CD14-positive monocyte (primary cell): ENCODE measurements around the gene PDE4B. TPM values are rescaled to one million over a fixed set of nuclear protein-coding genes. Genes with fewer than 3 reads are reported as not detected.
A peak's percentile ranks its signal among the peaks of the same experiment; 100 is the strongest.

ENCODE experiments used
- DNase-seq, 3 donors: peaks; one replicate each; pipeline ENCODE4 v3.0.0-alpha.2; 2011 to 2022
- H2AFZ ChIP-seq: 2 replicates; pipeline ENCODE4 v1.6.0; 2012; ENCODE audit warnings: mild to moderate bottlenecking, low read depth, low read length, inconsistent platforms; ENCODE audit not compliant: insufficient read depth, poor library complexity, severe bottlenecking
- H3K27ac ChIP-seq, 2 donors: 1 replicate in 1 of 2; 2 replicates in 1 of 2; pipeline ENCODE4 v1.5.1; 2012 to 2013; ENCODE audit warnings: low read length in 2 of 2, control low read depth in 1 of 2, inconsistent platforms in 1 of 2, low read depth in 1 of 2, mild to moderate bottlenecking in 1 of 2
- H3K27me3 ChIP-seq, 2 donors: one replicate each; pipeline versions ENCODE4 v1.6.0 to v1.6.1; 2011 to 2013; ENCODE audit warnings: low read length in 2 of 2; ENCODE audit not compliant: control insufficient read depth in 2 of 2, insufficient read depth in 2 of 2
- H3K36me3 ChIP-seq, 2 donors: replicated peaks in 1 of 2; 1 replicate in 1 of 2; 2 replicates in 1 of 2; pipeline versions ENCODE4 v1.5.1 to v1.6.1; 2012 to 2013; ENCODE audit warnings: low read length in 2 of 2, control low read depth in 1 of 2, inconsistent platforms in 1 of 2, mild to moderate bottlenecking in 1 of 2; ENCODE audit not compliant: insufficient read depth in 2 of 2, control insufficient read depth in 1 of 2
- H3K4me1 ChIP-seq, 2 donors: 1 replicate in 1 of 2; 2 replicates in 1 of 2; pipeline versions ENCODE4 v1.5.1 to v1.6.1; 2012 to 2013; ENCODE audit warnings: low read length in 2 of 2, control low read depth in 1 of 2, inconsistent platforms in 1 of 2, mild to moderate bottlenecking in 1 of 2, moderate library complexity in 1 of 2; ENCODE audit not compliant: insufficient read depth in 2 of 2, control insufficient read depth in 1 of 2
- H3K4me2 ChIP-seq: replicated peaks from 2 replicates; pipeline ENCODE3; 2012; ENCODE audit warnings: low read length, moderate library complexity, mild to moderate bottlenecking; ENCODE audit not compliant: poor library complexity, severe bottlenecking; ENCODE audit errors: extremely low read depth
- H3K4me3 ChIP-seq, 3 experiments: fragments of 200-600 bp in 1 of 3; sonication (generic) in 1 of 3; replicated peaks in 1 of 3; 1 replicate in 2 of 3; 2 replicates in 1 of 3; pipeline ENCODE4 v1.5.1; 2011 to 2013; ENCODE audit warnings: low read length in 3 of 3, mild to moderate bottlenecking in 3 of 3, control low read depth in 2 of 3, low read depth in 2 of 3, inconsistent platforms in 1 of 3, moderate library complexity in 1 of 3
- H3K79me2 ChIP-seq: 2 replicates; pipeline ENCODE4 v1.6.0; 2012; ENCODE audit warnings: mild to moderate bottlenecking, control low read depth, inconsistent platforms, low read length, moderate library complexity; ENCODE audit not compliant: insufficient read depth
- H3K9ac ChIP-seq: 2 replicates; pipeline ENCODE4 v1.6.0; 2017; ENCODE audit warnings: low read length, mild to moderate bottlenecking; ENCODE audit not compliant: insufficient read depth, poor library complexity, severe bottlenecking
- H3K9me3 ChIP-seq, 2 donors: replicated peaks in 1 of 2; 1 replicate in 1 of 2; 2 replicates in 1 of 2; pipeline versions ENCODE4 v1.5.1 to v1.6.1; 2012 to 2013; ENCODE audit warnings: low read length in 2 of 2, control low read depth in 1 of 2; ENCODE audit not compliant: control insufficient read depth in 1 of 2, insufficient read depth in 1 of 2
- H4K20me1 ChIP-seq: 2 replicates; pipeline ENCODE4 v1.6.0; 2012; ENCODE audit warnings: mild to moderate bottlenecking, low read length, control low read depth, moderate library complexity; ENCODE audit not compliant: insufficient read depth
- H3K27ac Mint-ChIP-seq, 7 donors: one replicate each; pipeline ENCODE4 v1.8.0; 2020; ENCODE audit warnings: mild to moderate bottlenecking in 7 of 7, mixed read lengths in 7 of 7, moderate library complexity in 6 of 7, inconsistent platforms in 2 of 7
- H3K27me3 Mint-ChIP-seq, 3 donors: one replicate each; pipeline ENCODE4 v1.8.0; 2021 to 2022; ENCODE audit warnings: low read depth in 3 of 3, mild to moderate bottlenecking in 3 of 3, mixed read lengths in 3 of 3, moderate library complexity in 3 of 3, inconsistent platforms in 1 of 3
- H3K36me3 Mint-ChIP-seq, 2 donors: one replicate each; pipeline ENCODE4 v1.8.0; 2020; ENCODE audit warnings: mixed read lengths in 2 of 2, inconsistent platforms in 1 of 2, mild to moderate bottlenecking in 1 of 2
- H3K4me1 Mint-ChIP-seq: one replicate; pipeline ENCODE4 v1.8.0; 2020; ENCODE audit warnings: mild to moderate bottlenecking, mixed read lengths
- H3K4me3 Mint-ChIP-seq, 2 donors: one replicate each; pipeline ENCODE4 v1.8.0; 2020; ENCODE audit warnings: mild to moderate bottlenecking in 2 of 2, mixed read lengths in 2 of 2, moderate library complexity in 1 of 2
- H3K9me3 Mint-ChIP-seq, 7 donors: one replicate each; pipeline ENCODE4 v1.8.0; 2020 to 2022; ENCODE audit warnings: mixed read lengths in 7 of 7, mild to moderate bottlenecking in 6 of 7, moderate library complexity in 6 of 7, inconsistent platforms in 2 of 7
- CTCF ChIP-seq: fragments of 200-600 bp; IDR thresholded peaks from one replicate; pipeline ENCODE4 v1.8.0; 2022; ENCODE audit warnings: antibody characterized with exemption, mild to moderate bottlenecking
- WGBS: methylation state at CpG from one replicate; pipeline ENCODE4 v1.1.5; 2013; ENCODE audit warnings: missing lambda C conversion rate; ENCODE audit not compliant: insufficient coverage; 5-methylcytosine and 5-hydroxymethylcytosine counted together
- intact Hi-C, 2 donors: fragments of 100-400 bp; cut with micrococcal nuclease; formaldehyde crosslinking; loops; one replicate each; pipeline versions ENCODE4 v1.15.0 to v1.15.1; 2023
- polyA plus RNA-seq, 3 donors: library from polyadenylated mRNA; depleted of rRNA in 1 of 3; unstranded in 2 of 3; stranded (reverse) in 1 of 3; fragments of 300-500 nt in 2 of 3; fragments of >200 nt in 1 of 3; fragmentation: Illumina TruSeq in 2 of 3; gene quantifications; 1 replicate in 2 of 3; 2 replicates in 1 of 3; pipeline ENCODE4 v1.2.3, GENCODE V29; 2012 to 2021

PDE4B gene
- polyA plus RNA-seq, 3 donors = 17.2 to 52.8 (median 25.2) TPM

GRCh38 chr1:66273656-66274055, 481.0 kb downstream of the PDE4B start:
- no peak overlapping the region for H3K27ac Mint-ChIP-seq
- no peak overlapping the region for H3K27ac ChIP-seq
- H3K36me3 Mint-ChIP-seq = no peaks in the 10 kb centered on the region
- no peak for TF ChIP-seq CTCF
- no peak overlapping the region for H3K4me3 ChIP-seq
- DNase-seq = no peak
- no peaks in the 10 kb centered on the region for H3K79me2 ChIP-seq
- H3K27me3 Mint-ChIP-seq = no peaks in the 10 kb centered on the region
- H3K9me3 Mint-ChIP-seq = no peaks in the 10 kb centered on the region
- H3K4me1 Mint-ChIP-seq = peaks cover 73% of the 10 kb centered on the region
- no peak overlapping the region for H3K9ac ChIP-seq
- no peak overlapping the region for H3K4me3 Mint-ChIP-seq
- H3K27me3 ChIP-seq = no peaks in the 10 kb centered on the region
- no peak overlapping the region for H2AFZ ChIP-seq
- intact Hi-C loops = no loop called here
- H4K20me1 ChIP-seq = no peaks in the 10 kb centered on the region
- peaks cover 52 to 57% of the 10 kb centered on the region in 2 donors for H3K4me1 ChIP-seq
- H3K36me3 ChIP-seq = no peaks in the 10 kb centered on the region
- H3K4me2 ChIP-seq = no peak overlapping the region
- no CpG with 5 or more reads among the region's 2 CpGs for WGBS
- no peaks in the 10 kb centered on the region for H3K9me3 ChIP-seq

- Histone ChIP-seq H3K27ac (no peak overlapping the region), H3K9me3 (no peaks in the 10 kb centered on the region), H3K4me2 (no peak overlapping the region), H3K27me3 (no peaks in the 10 kb centered on the region), H3K4me3 (no peak overlapping the region), H3K9ac (no peak overlapping the region), H3K4me1 (peaks cover 57 to 66% of the 10 kb centered on the region in 2 donors), H4K20me1 (no peaks in the 10 kb centered on the region), H3K36me3 (no peaks in the 10 kb centered on the region), H2AFZ (no peak overlapping the region), H3K79me2 (no peaks in the 10 kb centered on the region)
- intact Hi-C loops = no loop called here
- peaks cover 81% of the 10 kb centered on the region for H3K4me1 Mint-ChIP-seq
- WGBS = no CpG with 5 or more reads among the region's 1 CpG
- TF ChIP-seq CTCF = no peak
- no peaks in the 10 kb centered on the region for H3K9me3 Mint-ChIP-seq
- peak in 1 of 3 donors; percentile 9 for DNase-seq
- no peak overlapping the region for H3K27ac Mint-ChIP-seq
- H3K36me3 Mint-ChIP-seq = no peaks in the 10 kb centered on the region
- H3K4me3 Mint-ChIP-seq = no peak overlapping the region
- H3K27me3 Mint-ChIP-seq = no peaks in the 10 kb centered on the region
Observed at GRCh38 chr1:66274634-66275033, 481.9 kb downstream of the PDE4B start.
